Chondrocyte (in vitro differentiated cells): ENCODE results near the gene PKD1. TPM values are rescaled to one million over a fixed set of nuclear protein-coding genes. Genes with fewer than 3 reads are reported as not detected.

Source experiments
- DNase-seq: peaks from one replicate; pipeline ENCODE4 v3.0.0; 2021; ENCODE audit warnings: mixed read lengths, low spot score
- H3K27ac Mint-ChIP-seq: one replicate; pipeline ENCODE4 v1.8.0; 2021; ENCODE audit warnings: mild to moderate bottlenecking, moderate library complexity, mixed read lengths; ENCODE audit not compliant: unreplicated experiment
- H3K27me3 Mint-ChIP-seq: 2 replicates; pipeline ENCODE4 v1.8.0; 2021; ENCODE audit warnings: low read depth, mixed read lengths
- H3K36me3 Mint-ChIP-seq: 2 replicates; pipeline ENCODE4 v1.8.0; 2021; ENCODE audit warnings: low read depth, mixed read lengths
- H3K4me1 Mint-ChIP-seq: 2 replicates; pipeline ENCODE4 v1.8.0; 2021; ENCODE audit warnings: low read depth, mild to moderate bottlenecking, mixed read lengths
- H3K4me3 Mint-ChIP-seq: one replicate; pipeline ENCODE4 v1.8.0; 2021; ENCODE audit warnings: mild to moderate bottlenecking, moderate library complexity, mixed read lengths; ENCODE audit not compliant: unreplicated experiment
- H3K9me3 Mint-ChIP-seq: 2 replicates; pipeline ENCODE4 v1.8.0; 2021; ENCODE audit warnings: low read depth, mixed read lengths
- total RNA-seq: library from RNA; stranded (reverse); gene quantifications from 3 replicates; pipeline ENCODE4 v1.2.1, GENCODE V29; 2021
- TF ChIP-seq, protein P1 (sequence below): fragments of 200-600 bp; sonication (generic); IDR thresholded peaks from 2 replicates; pipeline ENCODE4 v1.5.0; 2021; ENCODE audit warnings: antibody characterized with exemption, mild to moderate bottlenecking, moderate library complexity

Gene PKD1
- total RNA-seq, 1 donor from 2014 or later, result 230 TPM

- no peaks in the 10 kb centered on the region for H3K9me3 Mint-ChIP-seq
- no peaks in the 10 kb centered on the region for H3K4me1 Mint-ChIP-seq
- H3K36me3 Mint-ChIP-seq, result peaks cover 18% of the 10 kb centered on the region
- TF ChIP-seq, protein P1, sequence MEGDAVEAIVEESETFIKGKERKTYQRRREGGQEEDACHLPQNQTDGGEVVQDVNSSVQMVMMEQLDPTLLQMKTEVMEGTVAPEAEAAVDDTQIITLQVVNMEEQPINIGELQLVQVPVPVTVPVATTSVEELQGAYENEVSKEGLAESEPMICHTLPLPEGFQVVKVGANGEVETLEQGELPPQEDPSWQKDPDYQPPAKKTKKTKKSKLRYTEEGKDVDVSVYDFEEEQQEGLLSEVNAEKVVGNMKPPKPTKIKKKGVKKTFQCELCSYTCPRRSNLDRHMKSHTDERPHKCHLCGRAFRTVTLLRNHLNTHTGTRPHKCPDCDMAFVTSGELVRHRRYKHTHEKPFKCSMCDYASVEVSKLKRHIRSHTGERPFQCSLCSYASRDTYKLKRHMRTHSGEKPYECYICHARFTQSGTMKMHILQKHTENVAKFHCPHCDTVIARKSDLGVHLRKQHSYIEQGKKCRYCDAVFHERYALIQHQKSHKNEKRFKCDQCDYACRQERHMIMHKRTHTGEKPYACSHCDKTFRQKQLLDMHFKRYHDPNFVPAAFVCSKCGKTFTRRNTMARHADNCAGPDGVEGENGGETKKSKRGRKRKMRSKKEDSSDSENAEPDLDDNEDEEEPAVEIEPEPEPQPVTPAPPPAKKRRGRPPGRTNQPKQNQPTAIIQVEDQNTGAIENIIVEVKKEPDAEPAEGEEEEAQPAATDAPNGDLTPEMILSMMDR, result no peak
- H3K4me3 Mint-ChIP-seq, result no peak overlapping the region
- H3K27ac Mint-ChIP-seq, result no peak overlapping the region
- DNase-seq, result no peak
- H3K27me3 Mint-ChIP-seq, result no peaks in the 10 kb centered on the region
Observed at GRCh38 chr16:2061023-2061422, 74.7 kb downstream of the PKD1 start.

DNA sequence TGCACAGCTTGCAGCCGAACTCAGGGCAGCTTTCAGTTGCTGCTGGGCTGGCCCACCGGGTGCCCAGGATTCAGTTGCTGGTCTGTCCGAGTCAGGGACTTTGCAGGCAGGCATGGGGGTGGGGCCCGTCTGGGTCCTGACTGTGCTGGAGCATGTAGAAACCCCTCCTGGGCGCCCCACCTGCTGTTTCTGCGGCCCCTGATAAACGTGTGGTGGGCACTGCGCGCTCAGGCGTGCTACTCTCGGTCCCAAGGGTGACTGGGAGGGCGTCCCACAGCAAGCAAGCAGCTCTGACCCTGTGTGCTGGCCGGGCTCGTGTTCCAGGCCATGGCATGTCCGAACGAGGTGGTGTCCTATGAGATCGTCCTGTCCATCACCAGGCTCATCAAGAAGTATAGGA, 75.4 kb downstream of the PKD1 start:
- Mint-ChIP-seq H3K27me3 (no peaks in the 10 kb centered on the region), H3K27ac (no peak overlapping the region), H3K36me3 (peaks cover 17% of the 10 kb centered on the region), H3K4me1 (no peaks in the 10 kb centered on the region), H3K4me3 (no peak overlapping the region), H3K9me3 (no peaks in the 10 kb centered on the region)
- TF ChIP-seq, protein P1, result no peak
- DNase-seq, result no peak

DNA sequence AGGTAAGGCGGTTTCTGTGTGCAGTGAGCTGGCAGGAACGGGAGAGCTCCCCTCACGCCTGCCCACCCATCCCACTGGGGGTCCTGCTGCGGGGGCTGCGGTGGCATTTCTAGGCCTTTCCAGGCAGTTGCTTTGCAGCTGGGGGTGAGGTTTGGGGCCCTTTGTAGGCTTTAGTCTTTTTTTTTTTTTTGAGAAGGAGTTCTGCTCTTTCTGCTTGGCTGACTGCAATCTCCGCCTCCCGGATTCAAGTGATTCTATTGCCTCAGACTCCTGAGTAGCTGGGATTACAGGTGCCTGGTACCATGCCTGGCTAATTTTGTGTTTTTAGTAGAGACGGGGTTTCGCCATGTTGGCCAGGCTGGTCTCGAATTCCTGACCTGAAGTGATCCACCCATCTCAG, 76.8 kb downstream of the PKD1 start:
- Mint-ChIP-seq H3K9me3 (no peaks in the 10 kb centered on the region), H3K27ac (no peak overlapping the region), H3K4me1 (no peaks in the 10 kb centered on the region), H3K4me3 (no peak overlapping the region), H3K36me3 (peaks cover 17% of the 10 kb centered on the region), H3K27me3 (no peaks in the 10 kb centered on the region)
- DNase-seq, result no peak
- TF ChIP-seq, protein P1, result no peak

DNA sequence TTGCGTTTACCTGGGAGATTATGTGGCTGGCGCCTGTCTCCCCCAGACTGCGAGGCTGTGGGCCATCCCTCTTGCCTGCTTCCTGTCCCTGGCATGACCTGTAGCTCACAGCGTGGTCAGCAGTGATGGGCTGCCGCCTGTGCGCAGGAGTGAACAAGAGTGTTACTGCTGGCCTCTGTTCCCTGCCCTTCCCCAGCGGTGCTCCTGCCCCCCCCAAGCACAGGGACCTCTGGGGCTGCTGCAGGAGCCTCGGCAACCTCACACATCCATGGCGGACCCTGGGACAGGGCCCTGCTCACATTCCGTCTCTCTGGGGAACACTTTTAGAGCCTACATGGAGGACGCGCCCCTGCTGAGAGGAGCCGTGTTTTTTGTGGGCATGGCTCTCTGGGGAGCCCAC, 77.3 kb downstream of the PKD1 start:
- Mint-ChIP-seq H3K36me3 (peaks cover 14% of the 10 kb centered on the region), H3K9me3 (no peaks in the 10 kb centered on the region), H3K4me1 (no peaks in the 10 kb centered on the region), H3K27ac (no peak overlapping the region), H3K4me3 (no peak overlapping the region), H3K27me3 (no peaks in the 10 kb centered on the region)
- TF ChIP-seq, protein P1, result no peak
- no peak for DNase-seq

GRCh38 chr16:2057438-2057837, 78.3 kb downstream of the PKD1 start:
- H3K4me3 Mint-ChIP-seq, result no peak overlapping the region
- no peak for DNase-seq
- TF ChIP-seq, protein P1, result peak; percentile 4
- H3K4me1 Mint-ChIP-seq, result no peaks in the 10 kb centered on the region
- H3K27me3 Mint-ChIP-seq, result no peaks in the 10 kb centered on the region
- peaks cover 13% of the 10 kb centered on the region for H3K36me3 Mint-ChIP-seq
- H3K9me3 Mint-ChIP-seq, result no peaks in the 10 kb centered on the region
- no peak overlapping the region for H3K27ac Mint-ChIP-seq
